ENCODE results near the gene TH. TPM values are rescaled to one million over a fixed set of nuclear protein-coding genes. Genes with fewer than 3 reads are reported as not detected.

Gene TH
- polyA plus RNA-seq, 1 donor from 2014 or later = 3.6 TPM

- Histone ChIP-seq H2AFZ (ENCODE audit: low read depth, low read length) (no peak overlapping the region), H3K27me3 (ENCODE audit: insufficient read depth, low read depth, low read length) (no peaks in the 10 kb centered on the region), H3K4me2 (ENCODE audit: low read length) (no peak overlapping the region), H3K27ac (ENCODE audit: low read length) (peak overlapping the region; percentile 73), H3K9ac (ENCODE audit: low read length) (peak overlapping the region; percentile 59), H3K9me3 (ENCODE audit: low read length) (no peaks in the 10 kb centered on the region), H3K36me3 (ENCODE audit: insufficient read depth, low read length) (no peaks in the 10 kb centered on the region), H3K9me2 (ENCODE audit: insufficient read depth, low read length) (no peaks in the 10 kb centered on the region), H4K20me1 (ENCODE audit: insufficient read depth) (no peaks in the 10 kb centered on the region), H3F3A (ENCODE audit: insufficient read depth, low read length, poor library complexity, severe bottlenecking) (no peaks in the 10 kb centered on the region), H3K79me2 (replicated peaks; ENCODE audit: insufficient read depth, low read length) (no peaks in the 10 kb centered on the region), H3K4me3 (ENCODE audit: low read length) (peak overlapping the region; percentile 39)
- TF ChIP-seq SMC3 (conservative IDR thresholded peaks at IDR 0.05; ENCODE audit: poor library complexity) (no peak), RAD21 (conservative IDR thresholded peaks at IDR 0.05) (no peak), EZH2 (IDR thresholded peaks at IDR 0.05; ENCODE audit: borderline replicate concordance, insufficient read depth, low read length, poor library complexity, severe bottlenecking) (no peak), MXI1 (conservative IDR thresholded peaks at IDR 0.05; ENCODE audit: poor library complexity, severe bottlenecking) (no peak), REST (IDR thresholded peaks at IDR 0.05; ENCODE audit: borderline replicate concordance) (no peak), EP300 (conservative IDR thresholded peaks at IDR 0.05; ENCODE audit: poor library complexity, severe bottlenecking) (no peak), POLR2AphosphoS5 (IDR thresholded peaks at IDR 0.05) (no peak), TAF1 (IDR thresholded peaks at IDR 0.05; ENCODE audit: low read depth) (no peak), CTCF (IDR thresholded peaks at IDR 0.05; ENCODE audit: poor library complexity, severe bottlenecking) (no peak)
Measured at GRCh38 chr11:2189938-2190656, 18.5 kb upstream of the TH start.

GRCh38 chr11:2188745-2189144 lies 17.1 kb upstream of the TH start:
- no peak overlapping the region for H3K4me2 ChIP-seq (ENCODE audit: low read length)

More at GRCh38 chr11:2188745-2189144, 17.1 kb upstream of the TH start:
- H3K4me3 ChIP-seq (ENCODE audit: low read length) = no peak overlapping the region
- H3K27me3 ChIP-seq (ENCODE audit: insufficient read depth, low read depth, low read length) = no peaks in the 10 kb centered on the region
- H3K36me3 ChIP-seq (ENCODE audit: insufficient read depth, low read length) = no peaks in the 10 kb centered on the region
- no peak overlapping the region for H2AFZ ChIP-seq (ENCODE audit: low read depth, low read length)
- no peaks in the 10 kb centered on the region for H4K20me1 ChIP-seq (ENCODE audit: insufficient read depth)
- H3K9me2 ChIP-seq (ENCODE audit: insufficient read depth, low read length) = no peaks in the 10 kb centered on the region
- H3K9ac ChIP-seq (ENCODE audit: low read length) = no peak overlapping the region
- no peak overlapping the region for H3K27ac ChIP-seq (ENCODE audit: low read length)
- no peaks in the 10 kb centered on the region for H3K9me3 ChIP-seq (ENCODE audit: low read length)
- H3K79me2 ChIP-seq (replicated peaks; ENCODE audit: insufficient read depth, low read length) = no peaks in the 10 kb centered on the region
- TF ChIP-seq RAD21 (conservative IDR thresholded peaks at IDR 0.05) (no peak), EZH2 (IDR thresholded peaks at IDR 0.05; ENCODE audit: borderline replicate concordance, insufficient read depth, low read length, poor library complexity, severe bottlenecking) (no peak), CTCF (IDR thresholded peaks at IDR 0.05; ENCODE audit: poor library complexity, severe bottlenecking) (no peak), TAF1 (IDR thresholded peaks at IDR 0.05; ENCODE audit: low read depth) (no peak), MXI1 (conservative IDR thresholded peaks at IDR 0.05; ENCODE audit: poor library complexity, severe bottlenecking) (no peak), SMC3 (conservative IDR thresholded peaks at IDR 0.05; ENCODE audit: poor library complexity) (no peak), EP300 (conservative IDR thresholded peaks at IDR 0.05; ENCODE audit: poor library complexity, severe bottlenecking) (no peak), REST (IDR thresholded peaks at IDR 0.05; ENCODE audit: borderline replicate concordance) (no peak), POLR2AphosphoS5 (IDR thresholded peaks at IDR 0.05) (no peak)
- no peaks in the 10 kb centered on the region for H3F3A ChIP-seq (ENCODE audit: insufficient read depth, low read length, poor library complexity, severe bottlenecking)
